NCI-H1694 (cell line): ENCODE data around the gene KIF13A.
"Not testable (repeated sequence)": the region's sequence is repeated elsewhere in the genome, so short reads cannot be mapped to it uniquely, and the experiment has no call there.

Experiments used
- DNase-seq: peaks from one replicate; lab custom pipeline; 2025; lab: John Stamatoyannopoulos, UW

The KIF13A gene

GRCh38 chr6:17998442-17998841 lies 11.0 kb upstream of the KIF13A start:
- no peak for DNase-seq

GRCh38 chr6:17998003-17998402 lies 10.6 kb upstream of the KIF13A start:
- no peak for DNase-seq

- DNase-seq = no peak
Observed at GRCh38 chr6:17995414-17995813, 8.0 kb upstream of the KIF13A start.

- DNase-seq = no peak
Observed at GRCh38 chr6:17994019-17994418, 6.6 kb upstream of the KIF13A start.

- DNase-seq = no peak
Observed at GRCh38 chr6:17988422-17988944, 1.0 kb upstream of the KIF13A start.

- peak; percentile 69 for DNase-seq
Observed at GRCh38 chr6:17987697-17988421, 424 bp upstream of the KIF13A start.

- DNase-seq = no peak
Observed at GRCh38 chr6:17986656-17987446, 584 bp downstream of the KIF13A start.

GRCh38 chr6:17985934-17986655 lies 1.3 kb downstream of the KIF13A start:
- DNase-seq = no peak

- DNase-seq = no peak
Observed at GRCh38 chr6:17984812-17985670, 2.4 kb downstream of the KIF13A start.

- no peak for DNase-seq
Observed at GRCh38 chr6:17984399-17984798, 3.0 kb downstream of the KIF13A start.

GRCh38 chr6:17983730-17984129 lies 3.7 kb downstream of the KIF13A start:
- DNase-seq = no peak

- no peak for DNase-seq
Observed at GRCh38 chr6:17980329-17980728, 7.1 kb downstream of the KIF13A start.

- no peak for DNase-seq
Observed at GRCh38 chr6:17979479-17979878, 8.0 kb downstream of the KIF13A start.

GRCh38 chr6:17976258-17976657 lies 11.2 kb downstream of the KIF13A start:
- not testable (repeated sequence) for DNase-seq

GRCh38 chr6:17974570-17975368 lies 12.7 kb downstream of the KIF13A start:
- no peak for DNase-seq

GRCh38 chr6:17972978-17973622 lies 14.3 kb downstream of the KIF13A start:
- DNase-seq = no peak

GRCh38 chr6:17972074-17972952 lies 15.1 kb downstream of the KIF13A start:
- DNase-seq = no peak

GRCh38 chr6:17971128-17972073 lies 16.0 kb downstream of the KIF13A start:
- no peak for DNase-seq
